Raji (cell line): ENCODE data around the gene ROR2.

ENCODE experiments used
- POLR2A ChIP-seq: IDR thresholded peaks from 2 replicates; pipeline ENCODE4 v1.6.1; 2011; ENCODE audit warnings: low read depth, low read length, control low read depth; ENCODE audit not compliant: insufficient read depth

Gene ROR2

DNA sequence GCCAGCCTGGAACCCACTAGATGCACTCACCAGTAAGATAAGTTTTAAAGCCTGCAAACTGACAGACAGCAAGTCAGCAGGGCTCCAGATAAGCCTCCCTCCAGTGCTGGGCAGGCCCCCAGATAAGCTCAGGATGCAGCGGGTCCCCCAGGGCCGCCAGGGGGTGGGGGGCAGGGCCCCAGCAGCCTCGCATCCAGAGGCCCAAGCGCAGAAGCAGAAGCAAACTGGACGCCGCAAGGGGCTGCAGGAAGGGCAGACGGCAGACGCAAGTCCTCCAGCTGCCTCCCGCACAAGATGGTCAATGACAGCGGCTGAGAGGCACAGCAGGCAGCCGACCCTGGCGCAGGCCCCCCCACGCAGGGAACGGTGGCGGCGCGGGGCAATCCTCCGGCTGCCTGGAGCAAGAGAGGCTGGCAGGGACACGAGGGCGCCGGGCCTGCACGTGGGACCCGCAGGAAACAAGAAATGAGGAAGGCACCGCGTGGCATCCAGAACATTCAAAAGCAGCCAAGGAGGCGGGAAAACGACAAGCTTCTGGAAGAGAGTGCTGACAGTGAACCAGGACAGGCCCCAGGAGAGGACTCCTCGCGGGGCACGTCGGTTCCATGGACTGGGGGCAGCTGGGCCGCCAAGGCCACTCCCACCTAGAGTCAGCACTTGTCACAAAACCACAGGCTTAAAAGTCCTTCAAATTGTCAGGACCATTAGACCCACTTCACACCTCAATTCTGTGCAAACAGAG, 49.8 kb downstream of the ROR2 start:
- no peak for TF ChIP-seq POLR2A

DNA sequence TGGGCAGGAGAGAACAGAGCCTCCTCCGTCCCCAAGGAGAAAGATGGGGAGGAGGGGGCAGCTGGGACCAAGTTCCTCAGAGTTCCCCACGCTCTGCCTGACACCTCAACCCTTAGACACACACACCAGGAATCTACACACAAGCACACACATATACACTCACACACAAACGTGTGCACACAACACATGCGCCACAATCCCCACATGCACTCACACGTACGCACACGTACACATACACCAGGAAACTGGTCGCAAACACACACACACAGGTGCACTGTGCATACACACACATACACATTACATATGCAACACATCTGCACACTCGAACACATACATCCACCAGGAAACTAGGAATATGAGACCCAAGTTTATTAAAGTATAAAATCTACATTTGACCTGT, 50.4 kb downstream of the ROR2 start:
- no peak for TF ChIP-seq POLR2A

DNA sequence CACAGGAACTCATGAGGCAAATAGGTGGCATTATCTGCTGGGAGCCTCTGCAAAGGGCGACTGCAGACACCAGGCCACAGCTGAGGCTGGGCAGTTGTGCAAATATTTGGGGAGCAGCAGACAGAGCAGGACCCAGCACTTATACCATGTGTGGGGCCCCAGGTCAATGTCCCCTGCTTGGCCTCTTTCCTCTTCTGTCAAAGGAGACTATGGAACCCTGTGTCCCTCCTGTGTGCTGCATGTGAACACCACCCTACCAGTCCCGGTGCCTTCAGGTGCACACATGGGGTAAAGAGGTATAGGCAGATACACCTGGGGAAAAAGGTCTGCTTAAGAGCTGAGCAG, 50.8 kb downstream of the ROR2 start:
- no peak for TF ChIP-seq POLR2A

DNA sequence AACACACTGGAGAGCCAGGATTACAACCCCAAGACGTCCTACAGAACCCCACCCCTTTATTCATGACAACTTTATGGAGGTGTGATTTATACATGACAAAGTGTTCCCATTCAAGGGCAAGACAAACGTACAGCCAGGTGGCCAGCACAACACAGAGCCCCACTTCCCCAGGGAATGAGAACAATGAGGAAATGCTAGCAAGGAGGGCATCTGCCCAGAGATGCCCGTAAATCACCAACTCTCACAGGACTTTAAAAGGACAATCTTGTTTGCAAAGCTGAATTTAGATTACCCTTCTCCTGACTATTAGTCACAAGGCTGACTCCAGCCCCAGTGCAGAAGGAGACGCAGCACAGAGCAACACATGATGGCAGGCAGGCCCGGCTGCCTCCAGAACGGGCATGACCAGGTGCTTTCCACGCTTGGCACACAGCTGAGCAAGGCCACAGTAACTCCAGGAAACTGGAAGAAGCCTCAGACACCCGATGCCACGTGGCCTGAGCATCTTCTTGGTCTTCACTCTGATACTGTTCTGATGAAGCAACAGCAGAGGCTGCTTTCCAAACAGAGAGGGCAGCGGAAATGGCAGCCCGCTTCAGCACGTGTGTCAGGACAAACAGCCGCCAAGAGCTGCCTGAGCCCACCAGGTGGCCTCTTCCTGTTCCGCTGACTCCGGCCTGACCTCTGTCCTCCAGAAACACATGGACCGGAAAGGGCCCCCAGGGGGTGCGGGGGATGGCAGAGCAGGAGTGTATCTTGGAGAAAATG, 51.4 kb downstream of the ROR2 start:
- TF ChIP-seq POLR2A = no peak

DNA sequence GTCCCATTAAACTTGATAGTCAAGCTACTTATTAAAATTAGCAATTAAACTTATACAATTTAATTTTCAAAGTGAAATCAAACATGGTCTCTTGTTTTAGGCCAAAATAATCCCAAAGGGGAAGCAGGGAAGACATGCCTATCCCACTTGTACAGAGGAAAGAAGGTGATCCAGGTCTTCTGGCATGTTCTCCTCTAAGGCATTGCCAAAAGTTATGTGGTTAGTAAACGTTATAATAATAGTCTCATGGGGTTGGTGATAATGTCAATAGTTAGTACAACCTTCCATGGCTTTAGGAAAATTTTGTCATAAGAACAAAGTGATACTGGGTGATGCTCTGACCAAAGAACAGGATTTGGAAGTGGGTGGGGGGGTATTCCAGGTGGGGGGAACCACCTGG, 52.8 kb downstream of the ROR2 start:
- no peak for TF ChIP-seq POLR2A

DNA sequence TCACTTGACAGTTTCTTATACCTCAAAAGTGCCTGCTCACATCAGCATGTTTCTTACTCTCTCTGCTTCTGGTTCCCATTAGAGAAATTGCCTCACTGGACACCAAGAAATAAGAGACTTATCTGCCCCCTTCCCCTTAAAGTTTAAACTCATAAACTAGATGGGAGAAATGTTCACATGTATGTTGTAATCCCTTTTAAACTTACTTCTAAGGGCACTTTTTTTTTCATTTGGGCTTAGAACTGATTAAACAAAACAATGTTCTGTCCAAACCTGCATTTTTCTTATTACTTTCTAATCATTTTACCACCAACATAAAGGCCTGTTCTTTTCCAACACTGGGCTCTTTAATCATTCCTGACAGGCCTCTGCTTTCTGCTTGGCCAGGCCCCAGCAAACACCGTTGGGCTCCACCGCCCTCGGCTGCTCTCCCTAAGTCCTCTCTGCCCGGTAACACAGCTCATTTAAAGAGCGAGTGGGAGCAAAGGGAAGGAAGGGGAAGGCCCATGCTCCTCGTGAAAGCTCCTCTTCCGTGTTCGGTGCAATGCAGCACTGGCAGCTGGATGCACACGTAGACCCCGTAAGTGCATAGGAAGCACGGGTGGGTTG, 53.4 kb downstream of the ROR2 start:
- no peak for TF ChIP-seq POLR2A

DNA sequence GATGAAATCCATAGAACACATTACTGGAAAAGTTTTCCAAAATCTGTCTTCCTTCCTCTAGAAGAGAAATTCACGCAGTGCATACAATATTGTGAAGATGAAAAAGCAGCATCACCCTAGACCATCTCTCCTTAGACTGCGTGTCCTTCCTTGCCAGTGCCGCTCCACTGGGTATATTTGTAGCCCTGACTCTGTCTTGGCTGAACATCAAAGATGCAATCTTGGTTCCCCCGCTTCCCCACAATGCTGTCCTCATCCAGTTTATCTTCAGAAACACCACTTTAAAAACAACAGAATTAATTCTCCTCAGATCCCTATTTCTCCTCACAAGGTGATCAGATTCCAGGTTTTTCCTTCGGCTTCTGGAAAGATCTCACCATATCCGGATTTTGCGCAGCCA, 53.9 kb downstream of the ROR2 start:
- TF ChIP-seq POLR2A = no peak

DNA sequence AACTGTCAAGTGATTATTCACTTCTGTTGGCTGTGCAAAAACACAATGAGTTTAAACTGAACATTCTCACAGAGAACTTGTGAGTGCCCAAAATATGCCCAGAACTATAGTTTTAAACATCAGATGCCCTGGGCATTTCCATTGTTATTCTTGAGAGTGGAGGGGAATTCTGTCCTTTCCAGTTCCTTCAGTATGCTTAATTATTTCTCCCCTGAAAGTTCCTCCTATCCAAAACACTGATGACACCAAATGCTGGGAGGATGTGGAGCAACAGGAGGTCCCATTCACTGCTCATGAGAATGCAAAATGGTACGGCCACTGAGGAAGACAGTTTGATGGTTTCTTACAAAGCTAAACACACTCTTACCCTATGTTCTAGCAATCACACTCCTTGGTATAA, 55.5 kb downstream of the ROR2 start:
- TF ChIP-seq POLR2A = no peak

DNA sequence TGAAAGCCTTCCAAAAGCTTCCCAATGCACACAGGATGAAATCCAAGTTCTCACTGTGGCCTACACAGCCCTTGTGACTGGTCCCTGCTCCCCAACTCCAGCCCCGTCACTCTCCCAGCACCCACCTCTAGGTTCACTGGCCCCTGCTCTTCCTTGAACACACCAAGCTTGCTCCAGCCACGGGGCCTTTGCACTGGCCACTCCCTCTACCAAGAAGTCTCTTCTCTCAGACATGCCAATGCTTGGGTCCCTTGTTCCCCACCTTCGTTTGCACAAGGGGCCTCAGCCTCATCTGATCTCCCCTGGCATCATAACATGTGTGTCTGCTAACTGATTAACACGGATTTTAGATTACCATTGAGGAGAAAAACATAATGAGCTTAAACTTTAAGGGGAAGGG, 56.0 kb downstream of the ROR2 start:
- no peak for TF ChIP-seq POLR2A

DNA sequence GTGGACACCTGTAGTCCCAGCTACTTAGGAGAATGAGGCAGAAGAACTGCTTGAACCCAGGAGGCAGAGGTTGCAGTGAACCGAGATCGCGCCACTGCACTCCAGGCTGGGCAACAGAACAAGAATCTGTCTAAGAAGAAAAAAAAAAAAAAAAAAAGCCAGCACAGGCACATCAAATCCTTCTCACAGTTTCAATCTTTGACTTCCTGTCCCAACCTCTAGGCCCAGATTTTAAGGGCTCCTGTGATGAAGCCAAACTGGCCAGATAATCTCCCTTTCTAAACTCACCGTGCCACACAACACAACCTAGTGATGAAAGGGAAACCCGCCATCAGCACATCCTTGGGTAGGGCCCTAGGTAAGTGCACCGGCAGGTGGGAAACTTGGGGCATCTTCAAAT, 58.1 kb downstream of the ROR2 start:
- no peak for TF ChIP-seq POLR2A

DNA sequence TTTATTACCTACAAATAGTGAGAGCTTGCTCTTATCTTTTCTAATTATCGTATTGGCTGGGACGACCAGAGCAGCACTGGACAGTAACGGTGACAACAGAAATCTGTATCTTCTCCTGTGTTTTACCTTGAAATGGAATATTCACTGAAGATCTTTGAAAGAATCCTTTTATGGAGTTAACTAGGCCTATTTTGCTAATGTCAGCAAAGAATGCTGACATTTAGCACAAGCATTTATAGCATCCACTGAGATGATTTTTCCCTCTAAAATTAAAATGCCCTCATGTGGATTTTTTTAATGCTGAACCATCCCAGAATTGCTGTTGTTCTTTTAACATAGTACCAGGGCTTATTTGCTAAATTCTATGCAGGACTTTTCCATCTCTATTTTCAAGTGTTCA, 59.4 kb downstream of the ROR2 start:
- TF ChIP-seq POLR2A = no peak

DNA sequence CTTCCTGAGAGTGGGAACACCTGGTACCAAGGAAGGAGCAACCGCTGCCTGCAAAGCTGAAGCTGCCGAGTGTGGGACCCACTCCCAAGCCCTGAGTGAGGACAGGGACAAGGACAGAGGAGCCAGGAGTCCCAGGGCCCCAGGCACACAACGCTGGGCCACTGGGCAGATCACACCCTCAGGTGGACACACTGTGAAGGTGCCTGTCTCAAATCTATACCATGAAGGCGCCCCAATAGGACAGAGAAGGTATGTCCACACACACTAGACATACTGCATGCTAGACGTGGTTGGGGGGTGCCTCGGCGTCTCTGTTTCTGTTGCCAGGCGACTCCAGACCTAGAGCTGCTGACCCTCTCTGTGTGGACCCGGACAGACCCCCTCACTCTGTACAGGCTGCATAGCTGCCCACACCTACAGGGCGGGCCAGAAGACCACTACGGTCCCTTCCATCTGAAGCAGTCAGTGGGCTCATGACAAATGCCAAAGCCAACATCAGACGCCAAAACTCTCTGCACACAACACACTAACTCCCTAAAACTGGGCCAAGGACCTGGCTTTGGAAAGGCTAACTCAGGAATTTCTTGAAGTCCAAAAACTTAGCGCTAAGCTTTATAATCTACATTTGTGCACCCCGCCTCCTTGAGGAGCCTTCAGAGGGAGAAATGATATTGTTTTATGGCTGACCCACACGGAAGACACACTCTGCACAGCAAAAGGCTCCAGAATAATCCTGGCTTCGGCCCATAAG, 60.7 kb downstream of the ROR2 start:
- no peak for TF ChIP-seq POLR2A

DNA sequence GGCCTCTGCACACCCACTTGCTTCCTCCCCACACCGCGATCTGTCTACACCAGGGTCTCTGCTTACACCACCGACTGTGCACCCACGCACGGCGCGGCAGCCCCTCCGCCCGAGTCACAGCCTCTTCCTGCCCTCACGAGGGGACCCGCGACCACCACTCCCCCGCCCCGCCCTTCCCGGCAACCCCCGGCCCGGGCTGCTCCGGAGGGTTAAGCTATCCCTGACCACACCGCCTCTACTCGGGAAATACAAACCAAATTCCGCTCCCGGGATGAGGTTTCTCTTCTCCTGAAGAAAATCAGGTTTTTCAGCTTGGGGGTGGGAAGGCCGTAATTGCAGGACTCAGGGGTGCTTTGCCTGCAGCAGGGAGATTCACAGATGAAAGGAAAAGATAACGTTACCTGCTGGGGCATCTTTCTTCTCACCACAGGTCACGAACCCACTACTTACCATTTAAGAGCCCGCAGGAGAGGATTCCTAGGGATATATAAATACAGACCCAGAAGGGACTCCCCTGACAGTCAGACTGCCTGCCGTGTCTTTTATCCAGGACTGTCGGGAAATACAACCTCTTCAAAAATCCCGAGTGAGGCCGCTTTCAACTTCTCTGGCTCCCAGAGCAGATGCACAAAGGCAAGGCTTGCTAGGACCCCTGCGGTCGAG, 63.5 kb downstream of the ROR2 start:
- no peak for TF ChIP-seq POLR2A

DNA sequence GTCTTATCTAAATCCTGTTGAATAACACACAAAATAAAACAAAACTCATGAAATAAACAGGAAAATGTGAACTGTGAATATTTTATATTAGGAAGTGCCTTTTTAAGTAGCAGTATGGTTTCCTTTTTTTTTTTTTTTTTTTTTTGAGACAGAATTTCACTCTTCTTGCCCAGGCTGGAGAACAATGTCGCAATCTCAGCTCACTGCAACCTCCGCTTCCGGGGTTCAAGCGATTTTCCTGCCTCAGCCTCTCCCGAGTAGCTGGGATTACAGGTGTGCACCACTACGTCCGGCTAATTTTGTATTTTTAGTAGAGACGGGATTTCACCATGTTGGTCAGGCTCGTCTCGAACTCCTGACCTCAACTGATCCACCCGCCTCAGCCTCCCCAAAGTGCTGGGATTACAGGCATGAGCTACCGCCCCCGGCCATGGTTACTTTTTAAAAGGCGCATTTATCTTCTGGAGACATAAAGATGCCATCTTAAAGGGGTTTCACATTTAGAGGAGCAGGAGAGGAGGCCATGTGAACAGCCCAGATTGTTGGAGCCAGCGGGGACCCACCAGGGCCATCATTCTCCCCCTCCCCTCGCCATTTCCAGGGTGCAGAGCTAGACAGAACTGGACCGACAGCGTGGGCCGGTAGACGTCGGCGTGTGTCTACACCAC, 64.1 kb downstream of the ROR2 start:
- TF ChIP-seq POLR2A = no peak
